Skin epidermis (tissue), 12 donors: ENCODE results near the gene CDK11A.
A peak's percentile ranks its signal among the peaks of the same experiment; 100 is the strongest.
"Not testable (repeated sequence)": the region's sequence is repeated elsewhere in the genome, so short reads cannot be mapped to it uniquely, and the experiment has no call there.

Experiments
- H3K27ac ChIP-seq, 21 experiments: fragments of 200-600 bp; sonication (generic) in 11 of 21; one replicate each; pipeline ENCODE4 v1.5.0; 2020; ENCODE audit warnings: mild to moderate bottlenecking in 3 of 21, inconsistent platforms in 2 of 21, moderate library complexity in 2 of 21
- H3K4me3 ChIP-seq, 7 experiments: fragments of 200-600 bp; sonication (generic) in 2 of 7; one replicate each; pipeline ENCODE4 v1.5.0; 2020; ENCODE audit warnings: inconsistent platforms in 2 of 7, mild to moderate bottlenecking in 2 of 7, moderate library complexity in 1 of 7

Gene CDK11A

DNA sequence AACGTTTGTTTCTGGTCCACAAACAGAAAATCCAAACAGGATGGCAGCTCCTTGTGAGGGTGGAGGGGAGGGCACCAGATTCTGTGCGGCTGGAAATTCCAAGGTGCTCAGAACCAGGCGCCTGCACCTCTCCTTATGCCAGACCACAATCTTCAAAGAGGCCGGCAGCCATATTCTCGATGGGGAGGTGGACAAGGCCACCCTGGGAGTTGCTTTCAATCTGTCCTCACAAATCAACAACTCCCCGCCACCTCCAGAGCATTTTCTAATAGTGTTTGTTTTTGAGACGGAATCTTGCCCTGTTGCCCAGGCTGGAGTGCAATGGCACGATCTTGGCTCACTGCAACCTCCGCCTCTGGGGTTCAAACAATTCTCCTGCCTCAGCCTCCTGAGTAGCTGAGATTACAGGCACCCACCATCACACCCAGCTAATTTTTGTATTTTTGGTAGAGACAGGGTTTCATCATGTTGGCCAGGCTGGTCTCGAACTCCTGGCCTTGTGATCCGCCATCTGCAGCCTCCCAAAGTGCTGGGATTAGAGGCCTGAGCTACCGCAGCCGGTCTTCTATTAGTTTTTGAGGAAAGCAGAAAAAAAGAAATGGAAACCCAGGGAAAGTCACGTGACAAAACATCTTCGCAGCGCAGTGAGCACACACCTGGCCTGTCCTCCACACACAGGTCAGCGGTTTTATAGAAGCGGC lies 5.1 kb upstream of the CDK11A start:
- not testable (repeated sequence) for H3K4me3 ChIP-seq
- peak overlapping the region in 18 of 21 experiments; percentile 9 to 85 (median 54) for H3K27ac ChIP-seq

DNA sequence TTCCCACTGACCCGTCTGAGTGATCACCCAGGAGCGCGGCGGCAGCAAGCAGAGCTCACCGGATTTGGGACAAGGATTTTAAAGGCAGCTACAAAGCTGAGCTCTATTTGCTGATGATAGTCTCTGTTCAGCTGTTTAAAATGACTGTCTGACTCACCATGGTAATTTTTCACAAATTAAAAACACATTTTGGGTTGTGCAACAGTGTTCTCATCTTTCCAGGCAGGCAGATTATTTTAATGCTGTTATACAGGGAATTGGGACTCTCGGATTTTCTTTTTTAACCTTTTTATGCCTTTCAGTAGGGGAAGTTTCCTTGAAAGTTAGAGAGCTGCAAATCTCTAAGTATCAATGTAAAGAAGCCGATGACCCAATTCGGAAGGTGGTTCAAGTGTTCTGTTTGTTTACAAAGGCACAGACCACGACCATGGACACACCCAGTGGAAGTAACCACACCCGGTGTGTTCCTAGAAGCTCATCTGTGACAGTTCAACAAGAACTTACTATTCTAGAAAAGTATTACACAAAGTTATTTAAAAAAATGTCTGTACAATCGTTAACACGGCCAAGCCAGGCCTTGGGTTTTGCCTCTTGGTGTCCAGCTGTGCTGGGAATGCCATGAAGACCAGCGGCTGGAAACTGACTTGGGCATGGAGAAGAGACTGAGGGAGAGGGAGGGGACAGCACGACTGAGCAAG lies 4.3 kb upstream of the CDK11A start:
- peak overlapping the region in 15 of 21 experiments; percentile 7 to 85 (median 56) for H3K27ac ChIP-seq
- not testable (repeated sequence) for H3K4me3 ChIP-seq

DNA sequence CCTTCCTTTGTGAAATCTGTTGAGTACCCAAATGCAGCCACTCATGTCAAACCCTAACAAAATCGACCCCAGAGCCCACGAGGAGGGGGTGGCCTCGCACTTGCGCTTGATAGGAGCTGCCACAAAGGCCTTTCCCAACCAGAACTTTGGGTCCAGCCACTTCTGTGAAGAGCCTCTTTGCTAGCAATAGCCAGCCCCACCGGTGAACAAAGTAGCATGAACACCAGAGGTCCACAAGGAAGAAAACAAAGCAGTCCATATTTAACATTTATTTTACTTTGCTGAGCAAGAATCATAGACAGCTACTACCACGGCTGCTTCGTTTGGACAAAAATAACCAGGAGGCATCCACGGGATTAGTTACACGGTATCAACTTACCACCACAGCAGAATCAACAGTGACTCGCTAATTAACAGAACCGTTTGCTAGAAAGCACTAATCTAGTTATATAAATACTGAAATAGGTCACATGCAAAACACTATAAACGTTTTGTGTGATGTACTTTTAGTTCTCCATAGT lies 3.0 kb upstream of the CDK11A start:
- peak overlapping the region in 6 of 21 experiments; percentile 4 to 46 (median 30) for H3K27ac ChIP-seq
- not testable (repeated sequence) for H3K4me3 ChIP-seq

DNA sequence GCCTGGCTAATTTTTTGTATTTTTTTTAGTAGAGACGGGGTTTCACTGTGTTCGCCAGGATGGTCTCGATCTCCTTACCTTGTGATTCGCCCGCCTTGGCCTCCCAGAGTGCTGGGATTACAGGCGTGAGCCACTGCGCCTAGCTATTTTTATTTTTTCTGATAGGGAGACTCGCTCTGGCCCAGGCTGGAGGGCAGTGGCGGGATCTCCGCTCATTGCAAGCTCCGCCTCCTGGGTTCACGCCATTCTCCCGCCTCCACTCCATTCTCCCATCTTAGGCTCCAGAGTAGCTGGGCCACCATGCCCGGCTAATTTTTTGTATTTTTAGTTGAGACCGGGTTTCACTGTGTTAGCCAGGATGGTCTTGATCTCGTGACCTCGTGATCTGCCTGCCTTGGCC lies 1.9 kb upstream of the CDK11A start:
- peak overlapping the region in 1 of 21 experiments; percentile 26 for H3K27ac ChIP-seq
- not testable (repeated sequence) for H3K4me3 ChIP-seq

DNA sequence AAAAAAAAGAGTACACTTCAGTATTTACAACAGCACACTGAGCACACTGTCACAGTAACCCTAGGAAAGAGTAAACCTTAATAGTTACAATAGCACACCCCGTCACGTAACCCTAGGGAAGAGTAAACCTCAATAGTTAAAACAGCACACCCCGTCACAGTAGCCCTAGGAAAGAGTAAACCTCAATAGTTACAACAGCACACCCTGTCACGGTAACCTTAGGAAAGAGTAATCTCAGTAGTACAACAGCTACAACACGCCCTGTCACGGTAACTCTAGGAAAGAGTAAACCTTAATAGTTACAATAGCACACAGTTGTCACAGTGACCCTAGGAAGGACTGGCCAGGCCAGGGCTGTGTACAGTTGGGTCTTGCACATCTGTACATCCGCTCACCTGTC lies 3.0 kb downstream of the CDK11A start:
- Histone ChIP-seq H3K4me3 (no peak overlapping the region), H3K27ac (no peak overlapping the region)

DNA sequence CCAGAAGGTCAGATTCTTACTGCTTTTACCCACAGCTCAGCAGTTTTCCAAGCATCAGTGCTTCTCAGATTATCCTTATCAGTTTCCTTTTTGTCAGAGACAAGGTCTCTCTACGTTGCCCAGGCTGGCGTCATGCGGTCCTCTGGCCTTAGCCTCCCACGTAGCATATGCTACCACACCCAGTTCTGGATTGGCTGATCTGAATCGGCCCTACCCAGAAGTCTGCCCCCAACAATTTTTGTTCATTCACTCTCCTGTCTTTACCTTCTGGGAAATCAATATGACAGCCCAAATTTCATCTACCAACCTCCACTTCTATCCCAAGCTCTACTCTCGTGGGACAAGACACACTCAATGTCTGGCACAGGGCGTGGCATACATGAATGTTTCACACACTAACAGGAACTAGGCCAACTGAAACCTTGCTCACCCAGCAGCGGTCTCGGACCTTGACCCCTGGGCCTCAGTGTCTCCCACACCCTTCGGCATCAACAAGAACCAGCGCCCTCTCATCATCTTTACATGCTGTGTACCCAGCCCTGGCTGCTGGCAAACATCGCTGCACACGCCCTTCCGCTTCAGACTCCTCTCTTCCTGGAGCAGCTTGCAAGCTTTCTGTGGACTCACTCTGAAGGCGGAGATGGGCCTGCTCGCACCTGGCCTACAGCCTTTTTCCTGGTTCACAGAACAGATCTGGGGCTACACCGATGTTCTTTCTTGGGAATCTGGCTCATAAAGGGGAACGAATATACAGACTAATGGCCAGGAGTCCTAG lies 8.9 kb downstream of the CDK11A start:
- not testable (repeated sequence) for H3K4me3 ChIP-seq, H3K27ac ChIP-seq

DNA sequence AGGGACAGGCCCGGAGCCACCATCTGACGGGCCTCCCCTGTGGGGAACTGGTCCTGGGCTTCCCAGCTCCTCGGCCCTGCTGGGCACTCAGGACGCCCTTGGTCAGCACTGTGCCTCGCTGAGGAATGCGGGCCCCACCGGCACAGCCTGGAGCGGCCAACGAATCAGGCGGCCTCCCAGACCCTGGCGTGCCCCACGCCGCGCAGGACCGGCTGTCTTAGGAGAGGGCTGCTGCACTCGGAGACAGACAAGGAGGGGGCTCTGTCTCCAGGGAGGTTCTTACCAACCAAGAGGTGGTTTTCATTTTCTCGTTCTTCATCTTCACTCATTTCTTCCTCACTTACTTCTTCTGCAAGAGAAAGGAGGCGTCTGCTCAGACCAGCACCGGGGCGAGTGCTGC lies 16.3 kb downstream of the CDK11A start:
- not testable (repeated sequence) for H3K27ac ChIP-seq, H3K4me3 ChIP-seq

DNA sequence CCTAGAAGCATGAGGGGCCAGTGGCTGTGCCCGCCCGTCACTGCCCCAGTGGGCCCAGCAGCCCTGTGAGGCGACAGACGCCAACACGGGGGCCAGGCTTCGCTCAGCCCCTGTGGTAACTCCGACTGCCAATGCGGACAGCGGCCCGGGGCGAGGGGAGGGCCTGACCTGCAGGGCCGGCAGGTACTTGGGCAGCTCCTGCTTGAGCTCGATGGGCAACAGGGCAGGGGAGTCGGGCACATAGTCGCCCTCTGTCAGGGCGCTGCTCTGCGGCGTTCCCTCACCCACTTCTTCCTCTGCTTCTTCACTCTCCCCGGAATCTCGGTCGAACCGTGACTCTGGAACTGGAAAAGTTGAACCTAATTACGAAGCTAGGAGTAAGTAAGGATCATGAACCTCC lies 16.9 kb downstream of the CDK11A start:
- not testable (repeated sequence) for H3K4me3 ChIP-seq, H3K27ac ChIP-seq

DNA sequence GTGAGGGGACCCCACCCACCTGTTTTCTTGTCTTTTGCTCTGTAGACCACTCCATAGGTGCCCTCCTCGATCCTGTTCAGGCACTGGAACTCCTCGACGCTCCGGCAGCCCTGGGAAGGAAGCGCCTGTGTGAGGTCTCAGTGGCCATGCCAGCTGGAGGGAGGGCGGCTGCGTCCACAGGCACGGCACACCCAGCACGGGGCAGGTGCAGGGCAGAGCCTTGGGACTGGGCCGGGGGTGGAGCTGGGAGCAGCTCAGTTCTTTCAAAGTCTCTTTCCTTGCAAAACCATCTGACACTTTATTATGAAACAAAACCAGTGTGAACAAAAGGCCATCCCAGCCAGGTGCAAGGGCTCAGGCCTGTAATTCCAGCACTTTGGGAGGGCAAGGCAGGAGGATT lies 18.5 kb downstream of the CDK11A start:
- H3K4me3 ChIP-seq, H3K27ac ChIP-seq: not testable (repeated sequence)

DNA sequence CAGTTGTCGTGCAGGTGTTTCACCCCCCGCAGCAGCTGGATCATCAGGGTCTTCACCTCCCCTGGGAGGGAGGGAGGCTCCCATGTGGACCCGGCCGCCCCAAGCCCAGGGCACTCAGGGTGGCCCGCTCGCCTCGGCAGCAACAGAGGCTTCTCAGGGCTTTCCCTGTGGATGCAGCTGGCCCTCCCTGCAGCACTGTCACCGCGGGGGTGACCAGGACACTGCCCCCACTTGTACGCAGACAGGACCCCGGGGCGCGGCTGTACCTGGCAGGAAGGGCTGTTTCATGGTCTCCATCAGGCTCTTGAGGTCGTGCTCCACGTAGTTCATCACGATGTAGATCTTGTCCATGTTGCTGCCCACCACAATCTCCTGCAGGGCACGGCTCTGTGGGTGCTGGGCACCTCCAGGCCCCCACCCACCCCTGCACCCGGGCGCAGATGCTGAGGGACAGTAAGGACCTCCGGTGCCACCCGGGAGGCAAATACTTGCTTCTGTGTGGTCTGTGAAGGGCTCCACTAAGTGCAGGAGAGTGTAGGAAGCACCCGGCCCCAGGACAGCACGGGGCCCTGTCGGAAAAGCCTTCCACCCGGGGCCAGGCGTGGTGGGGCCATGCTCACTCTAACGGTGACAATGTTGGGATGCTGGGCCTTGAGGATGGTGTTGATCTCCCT lies 19.7 kb downstream of the CDK11A start:
- H3K27ac ChIP-seq, H3K4me3 ChIP-seq: not testable (repeated sequence)

DNA sequence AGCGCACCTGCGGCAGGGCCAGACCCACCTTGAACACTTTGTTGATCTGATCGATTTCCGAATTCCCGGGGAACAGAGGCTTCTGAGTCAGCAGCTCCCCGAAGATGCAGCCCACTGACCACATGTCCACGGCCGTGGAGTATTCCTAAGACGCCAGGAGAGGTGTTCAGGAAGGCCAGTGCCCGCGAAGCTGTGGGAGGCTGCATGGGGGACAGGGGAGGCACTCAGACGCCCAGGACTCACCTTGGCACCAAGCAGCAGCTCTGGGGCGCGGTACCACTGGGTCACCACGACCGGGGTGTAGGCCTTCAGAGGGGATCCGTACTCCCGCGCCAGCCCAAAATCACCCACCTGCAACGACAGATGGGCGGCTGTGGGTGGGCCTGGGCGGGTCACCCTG lies 20.4 kb downstream of the CDK11A start:
- Histone ChIP-seq H3K4me3 (no peak overlapping the region), H3K27ac (no peak overlapping the region)

DNA sequence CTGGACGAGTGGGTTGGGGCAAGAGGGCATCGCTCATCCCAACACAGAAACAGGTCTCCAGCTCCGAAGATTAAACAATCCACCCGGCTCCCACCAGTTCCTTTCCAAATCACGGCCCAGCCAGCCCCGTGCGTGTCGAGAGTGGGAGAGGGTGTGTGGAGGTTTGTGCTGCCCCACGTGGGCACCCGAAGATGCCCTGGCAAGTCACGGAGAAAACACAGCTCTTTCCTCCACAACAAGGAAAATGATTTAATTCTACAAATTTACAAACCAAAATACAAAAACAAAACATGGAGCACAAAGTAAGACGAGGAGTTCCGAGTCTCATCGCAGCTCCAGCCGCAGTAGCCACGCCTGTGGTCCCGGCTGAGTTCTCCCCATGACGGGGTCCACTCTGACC lies 21.7 kb downstream of the CDK11A start:
- H3K27ac ChIP-seq, H3K4me3 ChIP-seq: not testable (repeated sequence)

DNA sequence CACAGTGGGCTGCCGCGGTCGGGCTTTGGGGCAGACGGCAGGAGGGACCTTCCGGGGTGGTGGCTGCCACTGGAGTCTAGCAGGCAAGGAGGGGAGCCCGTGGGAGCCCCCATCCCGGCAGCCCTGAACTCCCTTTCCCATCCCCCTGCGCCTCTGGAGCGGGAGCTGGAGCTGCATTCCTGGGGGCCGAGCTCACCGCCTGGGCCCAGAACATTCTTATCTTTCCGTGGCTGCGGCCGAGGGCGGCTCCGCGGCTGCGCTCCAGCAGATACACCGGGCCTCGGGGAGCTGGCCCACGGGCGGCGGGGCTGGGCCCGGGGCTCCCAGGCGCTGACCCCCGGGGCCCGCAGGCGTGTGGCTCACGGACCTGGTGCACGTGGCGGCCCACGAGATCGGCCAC lies 23.6 kb downstream of the CDK11A start:
- H3K27ac ChIP-seq, H3K4me3 ChIP-seq: not testable (repeated sequence)

DNA sequence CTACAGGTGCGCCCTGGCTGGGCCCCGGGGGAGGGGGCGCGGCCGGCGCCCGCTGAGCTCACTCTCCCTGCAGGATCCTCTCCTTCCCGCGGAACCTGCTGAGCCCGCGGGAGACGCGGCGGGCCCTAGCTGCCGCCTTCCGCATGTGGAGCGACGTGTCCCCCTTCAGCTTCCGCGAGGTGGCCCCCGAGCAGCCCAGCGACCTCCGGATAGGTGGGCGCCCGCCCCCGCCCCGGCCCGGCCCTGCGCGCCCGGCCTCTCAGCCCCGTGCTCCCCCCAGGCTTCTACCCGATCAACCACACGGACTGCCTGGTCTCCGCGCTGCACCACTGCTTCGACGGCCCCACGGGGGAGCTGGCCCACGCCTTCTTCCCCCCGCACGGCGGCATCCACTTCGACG lies 24.1 kb downstream of the CDK11A start:
- H3K27ac ChIP-seq, H3K4me3 ChIP-seq: not testable (repeated sequence)

DNA sequence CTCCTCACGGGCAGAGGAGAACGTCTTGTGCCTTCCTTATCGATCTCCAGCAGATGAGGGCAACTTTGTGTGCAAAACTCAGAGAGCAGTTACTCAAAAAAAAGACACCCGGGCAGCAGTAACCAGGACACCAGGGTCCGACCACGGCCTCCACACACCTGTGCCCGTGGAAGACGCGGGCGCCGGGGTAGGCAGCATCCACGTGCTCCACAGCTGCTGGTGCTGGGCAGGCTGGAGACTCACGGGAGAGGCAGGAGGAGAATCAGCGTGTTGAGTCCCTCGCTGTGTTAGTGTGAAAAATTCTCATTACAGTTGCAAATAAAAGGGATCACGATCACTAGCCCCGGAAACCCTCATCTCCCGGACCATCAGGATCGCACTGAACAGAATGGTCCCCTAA lies 25.1 kb downstream of the CDK11A start:
- H3K27ac ChIP-seq, H3K4me3 ChIP-seq: not testable (repeated sequence)

DNA sequence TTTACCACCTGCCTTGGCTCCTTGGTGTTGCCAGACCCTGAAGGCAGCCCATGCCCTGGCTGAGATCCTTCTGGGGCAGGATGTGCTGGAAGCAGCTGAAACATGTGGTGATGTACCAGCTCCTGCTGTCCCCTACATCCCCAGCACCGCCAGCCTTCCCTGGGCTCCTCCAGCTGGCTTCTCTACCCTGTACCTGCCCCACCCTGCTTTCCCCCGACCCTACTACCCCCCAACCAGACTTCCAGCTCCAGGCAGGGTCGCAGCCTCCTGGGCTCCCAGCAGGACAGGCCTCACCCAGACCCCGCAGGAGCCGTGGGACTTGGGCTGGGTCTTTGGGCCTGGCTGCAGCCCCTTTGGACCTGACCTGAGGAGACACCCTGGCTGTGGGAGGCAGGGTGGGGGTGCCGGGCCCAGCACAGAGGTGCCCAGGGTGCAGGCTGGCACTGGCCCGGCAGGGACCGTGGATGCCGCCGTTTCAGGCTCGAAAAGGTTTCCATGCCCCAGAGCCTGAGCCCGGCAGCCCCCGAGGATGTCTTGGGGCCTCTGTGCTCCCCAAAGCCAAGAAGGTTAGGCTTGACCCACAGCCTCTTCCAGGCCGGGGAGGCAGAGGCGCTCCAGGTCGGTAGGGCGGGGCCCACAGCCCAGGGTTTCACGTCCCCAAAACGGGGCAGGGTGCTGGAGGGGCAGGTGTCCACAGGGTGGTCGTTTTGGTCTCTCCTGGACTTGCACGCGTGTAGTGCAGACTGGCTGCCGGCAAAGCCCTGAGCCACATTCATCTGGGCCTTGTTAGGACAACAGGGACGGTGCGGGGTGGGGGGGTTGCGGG lies 26.6 kb downstream of the CDK11A start:
- not testable (repeated sequence) for H3K27ac ChIP-seq, H3K4me3 ChIP-seq

DNA sequence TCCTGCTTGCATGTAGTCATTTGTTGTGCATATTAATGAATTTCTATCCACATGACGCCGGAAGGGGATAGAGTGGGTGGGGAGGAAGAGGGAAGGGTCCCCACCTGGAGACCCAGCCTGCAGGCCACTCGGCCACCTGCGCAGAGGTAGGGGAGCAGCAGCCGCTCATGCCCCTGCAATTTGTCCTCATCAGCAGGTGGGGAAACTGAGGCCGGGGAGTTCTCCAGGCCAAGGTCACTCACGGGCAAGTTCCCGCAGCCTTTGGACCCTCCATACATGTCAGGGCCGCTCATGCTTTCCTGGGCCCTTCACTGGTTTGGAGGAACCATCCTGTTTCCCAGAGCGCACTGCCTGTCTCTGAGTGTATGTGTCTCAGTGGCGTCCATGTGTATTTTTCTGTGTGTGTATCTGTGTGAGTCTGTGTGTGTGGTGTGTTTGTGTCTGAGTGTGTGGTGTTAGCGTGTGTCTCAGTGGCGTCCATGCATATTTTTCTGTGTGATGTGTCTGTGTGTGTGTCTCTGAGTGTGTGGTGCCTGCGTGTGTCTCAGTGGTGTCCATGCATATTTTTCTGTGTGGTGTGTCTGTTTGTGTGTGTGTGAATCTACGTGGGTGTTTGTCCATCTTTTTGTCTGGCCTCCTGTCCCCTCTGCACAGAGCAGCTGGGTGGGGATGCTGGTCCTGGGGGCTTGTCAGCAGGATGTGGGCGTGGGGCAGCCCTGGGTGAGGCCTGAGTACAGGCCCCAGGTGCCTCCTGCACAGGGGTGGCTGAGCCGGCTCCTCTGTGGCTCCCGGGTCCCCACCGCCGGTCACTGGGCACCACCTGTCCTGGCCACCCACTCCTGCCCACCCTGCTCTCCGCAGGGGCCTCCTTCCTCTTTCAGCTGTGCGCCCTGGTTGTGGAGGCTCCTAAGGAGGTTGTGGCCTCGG lies 27.5 kb downstream of the CDK11A start:
- H3K4me3 ChIP-seq, H3K27ac ChIP-seq: not testable (repeated sequence)
